H1 (cell line): ENCODE measurements around the gene GPX4.

ENCODE experiments used
- EGR1 ChIP-seq: IDR thresholded peaks from 2 replicates; pipeline ENCODE4 v1.6.1; 2011; ENCODE audit warnings: low read depth, low read length, borderline replicate concordance
- JUND ChIP-seq: IDR thresholded peaks from 2 replicates; pipeline ENCODE4 v1.6.1; 2011; ENCODE audit warnings: mild to moderate bottlenecking, improper control_type of control experiment, low read length

DNA sequence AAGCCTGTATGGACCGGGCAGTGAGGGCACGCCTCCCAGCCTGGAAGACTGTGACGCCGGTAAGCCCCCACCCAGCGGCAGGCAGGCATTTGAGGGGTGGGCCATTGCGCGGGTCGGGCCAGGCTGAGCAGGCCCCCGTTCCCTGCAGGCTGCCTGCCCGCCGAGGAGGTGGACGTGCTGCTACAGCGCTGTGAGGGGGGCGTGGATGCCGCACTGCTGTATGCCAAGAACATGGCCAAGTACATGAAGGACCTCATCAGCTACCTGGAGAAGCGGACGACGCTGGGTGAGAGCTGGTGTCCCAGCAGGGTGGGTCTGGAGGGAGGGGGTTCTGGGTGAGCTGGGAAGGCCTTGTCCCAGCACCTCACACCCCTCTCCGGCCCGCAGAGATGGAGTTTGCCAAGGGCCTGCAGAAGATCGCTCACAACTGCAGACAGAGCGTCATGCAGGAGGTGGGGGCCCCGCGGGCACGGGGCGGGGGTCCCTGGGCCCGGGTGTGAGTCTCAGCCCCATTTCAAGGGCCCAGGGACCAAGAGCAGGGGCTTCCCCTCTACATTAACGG is 29.8 kb upstream of the GPX4 start:
- TF ChIP-seq EGR1 (no peak), JUND (no peak)
